Gastrocnemius medialis (tissue), 4 donors: ENCODE results near the gene NMRK1. TPM values are rescaled to one million over a fixed set of nuclear protein-coding genes. Genes with fewer than 3 reads are reported as not detected.

Experiments used
- ATAC-seq, 2 donors: fragments of 150-250 bp; one replicate each; pipeline ENCODE4 v1.9.1; 2016
- DNase-seq, 2 donors: peaks; one replicate each; pipeline ENCODE4 v3.0.0-alpha.2; 2019
- H3K27ac ChIP-seq, 4 donors: fragments of 200-600 bp; sonication (generic); 1 replicate in 1 of 4; 2 replicates in 3 of 4; pipeline ENCODE4 v1.5.1; 2016 to 2018; ENCODE audit warnings: mild to moderate bottlenecking in 2 of 4, moderate library complexity in 1 of 4
- H3K27me3 ChIP-seq, 3 donors: fragments of 200-600 bp; sonication (generic) in 2 of 3; 1 replicate in 1 of 3; 2 replicates in 2 of 3; pipeline versions ENCODE4 v1.5.1 to v1.6.0; 2016 to 2019; ENCODE audit warnings: mild to moderate bottlenecking in 1 of 3, moderate library complexity in 1 of 3
- H3K36me3 ChIP-seq, 2 donors: fragments of 200-600 bp; sonication (generic) in 1 of 2; one replicate each; pipeline ENCODE4 v1.5.1; 2017 to 2018
- H3K4me1 ChIP-seq, 2 donors: fragments of 200-600 bp; sonication (generic) in 1 of 2; one replicate each; pipeline ENCODE4 v1.5.1; 2016 to 2017; ENCODE audit warnings: mild to moderate bottlenecking in 2 of 2
- H3K4me3 ChIP-seq, 4 donors: fragments of 200-600 bp; sonication (generic) in 3 of 4; 1 replicate in 1 of 4; 2 replicates in 3 of 4; pipeline ENCODE4 v1.5.1; 2016 to 2019; ENCODE audit warnings: mild to moderate bottlenecking in 2 of 4
- H3K9me3 ChIP-seq, 3 donors: fragments of 200-600 bp; sonication (generic) in 2 of 3; 1 replicate in 1 of 3; 2 replicates in 2 of 3; pipeline ENCODE4 v1.5.1; 2016 to 2019
- POLR2A ChIP-seq, 2 donors: fragments of 450-650 bp; IDR thresholded peaks; one replicate each; pipeline ENCODE4 v1.6.1; 2017; ENCODE audit warnings: antibody characterized with exemption in 2 of 2, mild to moderate bottlenecking in 2 of 2, moderate library complexity in 2 of 2
- in situ Hi-C, 4 donors: fragments of 200-750 bp; cut with MboI; loops; one replicate each; pipeline versions ENCODE4 v1.15.0 to v1.8.0; 2017; ENCODE audit warnings: low sequenced_read_pairs in 4 of 4
- intact Hi-C: fragments of 100-400 bp; cut with DNase I; formaldehyde crosslinking; loops from one replicate; pipeline ENCODE4 v1.15.1; 2023; ENCODE audit warnings: low total_unique reads
- total RNA-seq, 4 donors: library from RNA; depleted of rRNA; stranded (reverse); fragments of >200 nt; gene quantifications; one replicate each; pipeline versions ENCODE4 v1.1.0 to v1.2.3, GENCODE V29; 2016
- TF ChIP-seq, protein P1 (sequence below), 5 experiments: fragments of 450-650 bp in 3 of 5; fragments of 200-600 bp in 2 of 5; sonication (generic) in 2 of 5; IDR thresholded peaks in 4 of 5; conservative IDR thresholded peaks in 1 of 5; 1 replicate in 4 of 5; 2 replicates in 1 of 5; pipeline ENCODE4 v1.5.1; 2016 to 2019; ENCODE audit warnings: antibody characterized with exemption in 5 of 5, mild to moderate bottlenecking in 3 of 5, moderate library complexity in 3 of 5

The NMRK1 gene
- total RNA-seq, 4 donors from 2014 or later: 10.5 to 20.6 (median 18.6) TPM

DNA sequence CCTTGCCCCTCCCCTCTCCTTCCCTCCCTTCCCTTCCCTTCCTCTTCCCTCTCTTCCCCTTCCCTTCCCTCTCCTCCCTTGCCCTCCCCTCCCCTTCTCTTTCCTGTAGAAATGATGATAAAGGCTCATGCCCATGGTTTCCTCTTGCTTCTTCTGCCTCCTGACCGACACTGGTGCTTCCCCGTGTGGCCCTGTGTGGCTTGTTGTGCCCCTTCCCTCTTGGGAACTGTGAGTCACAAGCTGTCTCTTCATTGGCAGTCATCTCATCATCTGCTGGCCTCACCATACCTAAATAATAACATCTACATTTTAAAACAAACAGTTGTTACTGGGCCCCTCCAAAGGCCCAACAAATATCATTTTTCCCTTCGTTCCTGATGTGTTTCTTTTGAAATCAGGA, 48.2 kb downstream of the NMRK1 start:
- Histone ChIP-seq H3K9me3 (no peaks in the 10 kb centered on the region), H3K4me3 (no peak overlapping the region), H3K4me1 (no peaks in the 10 kb centered on the region), H3K27me3 (no peaks in the 10 kb centered on the region), H3K27ac (no peak overlapping the region), H3K36me3 (no peaks in the 10 kb centered on the region)
- in situ Hi-C loops (no loop called here), intact Hi-C loops (no loop called here)
- no peak for DNase-seq
- ATAC-seq: no peak
- TF ChIP-seq POLR2A (IDR thresholded peaks at IDR 0.05): no peak
- TF ChIP-seq, protein P1, sequence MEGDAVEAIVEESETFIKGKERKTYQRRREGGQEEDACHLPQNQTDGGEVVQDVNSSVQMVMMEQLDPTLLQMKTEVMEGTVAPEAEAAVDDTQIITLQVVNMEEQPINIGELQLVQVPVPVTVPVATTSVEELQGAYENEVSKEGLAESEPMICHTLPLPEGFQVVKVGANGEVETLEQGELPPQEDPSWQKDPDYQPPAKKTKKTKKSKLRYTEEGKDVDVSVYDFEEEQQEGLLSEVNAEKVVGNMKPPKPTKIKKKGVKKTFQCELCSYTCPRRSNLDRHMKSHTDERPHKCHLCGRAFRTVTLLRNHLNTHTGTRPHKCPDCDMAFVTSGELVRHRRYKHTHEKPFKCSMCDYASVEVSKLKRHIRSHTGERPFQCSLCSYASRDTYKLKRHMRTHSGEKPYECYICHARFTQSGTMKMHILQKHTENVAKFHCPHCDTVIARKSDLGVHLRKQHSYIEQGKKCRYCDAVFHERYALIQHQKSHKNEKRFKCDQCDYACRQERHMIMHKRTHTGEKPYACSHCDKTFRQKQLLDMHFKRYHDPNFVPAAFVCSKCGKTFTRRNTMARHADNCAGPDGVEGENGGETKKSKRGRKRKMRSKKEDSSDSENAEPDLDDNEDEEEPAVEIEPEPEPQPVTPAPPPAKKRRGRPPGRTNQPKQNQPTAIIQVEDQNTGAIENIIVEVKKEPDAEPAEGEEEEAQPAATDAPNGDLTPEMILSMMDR (IDR thresholded peaks at IDR 0.05 in 4 of 5, conservative IDR thresholded peaks at IDR 0.05 in 1 of 5): no peak

DNA sequence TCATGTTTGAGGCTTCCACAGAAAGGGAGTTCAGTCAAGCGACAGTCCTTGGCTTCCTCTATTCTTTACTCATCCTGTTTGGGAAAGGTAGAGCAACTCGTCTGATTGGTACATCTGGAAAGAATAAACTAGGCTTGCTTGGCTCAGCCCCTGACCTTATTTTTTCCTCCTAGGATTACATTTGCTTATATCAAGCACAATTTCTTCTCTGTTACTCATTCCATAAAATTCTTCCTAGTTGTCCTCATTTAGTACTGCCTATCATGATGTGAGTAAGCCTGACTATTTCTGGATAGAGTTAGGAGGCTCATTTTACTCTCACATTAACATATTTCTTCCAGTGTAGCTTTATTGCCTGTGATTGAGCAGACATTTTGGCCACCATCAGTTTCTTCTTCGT, 48.9 kb downstream of the NMRK1 start:
- no peaks in the 10 kb centered on the region for H3K4me1 ChIP-seq
- TF ChIP-seq, protein P1 (IDR thresholded peaks at IDR 0.05 in 4 of 5, conservative IDR thresholded peaks at IDR 0.05 in 1 of 5): no peak
- no peak for TF ChIP-seq POLR2A (IDR thresholded peaks at IDR 0.05)
- intact Hi-C loops: no loop called here
- ATAC-seq: no peak
- no peak for DNase-seq
- H3K36me3 ChIP-seq: no peaks in the 10 kb centered on the region
- H3K27ac ChIP-seq: no peak overlapping the region
- in situ Hi-C loops: no loop called here
- H3K9me3 ChIP-seq: no peaks in the 10 kb centered on the region
- H3K4me3 ChIP-seq: no peak overlapping the region
- H3K27me3 ChIP-seq: no peaks in the 10 kb centered on the region

DNA sequence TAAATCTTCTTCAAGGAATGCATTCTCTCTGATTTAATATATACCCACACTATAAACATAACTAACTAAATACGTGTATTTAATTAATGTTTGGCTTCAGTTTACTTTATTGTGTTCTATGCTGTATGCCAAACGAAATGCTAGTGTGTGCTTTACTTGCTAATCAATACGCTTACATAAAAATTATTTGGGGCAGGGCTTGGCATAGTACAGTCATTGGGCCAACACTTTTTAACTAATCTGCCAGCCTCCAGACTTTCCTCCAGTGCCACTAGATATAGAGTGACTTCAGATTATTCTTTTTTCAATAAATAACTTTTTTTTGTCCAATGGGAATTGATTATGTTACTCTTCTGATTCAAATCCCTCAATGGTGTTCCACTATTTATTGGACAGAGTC, 51.2 kb downstream of the NMRK1 start:
- H3K27me3 ChIP-seq: no peaks in the 10 kb centered on the region
- no peaks in the 10 kb centered on the region for H3K36me3 ChIP-seq
- no peak overlapping the region for H3K4me3 ChIP-seq
- no peaks in the 10 kb centered on the region for H3K9me3 ChIP-seq
- no peak for ATAC-seq
- no peak overlapping the region for H3K27ac ChIP-seq
- TF ChIP-seq POLR2A (IDR thresholded peaks at IDR 0.05): no peak
- TF ChIP-seq, protein P1 (IDR thresholded peaks at IDR 0.05 in 4 of 5, conservative IDR thresholded peaks at IDR 0.05 in 1 of 5): no peak
- intact Hi-C loops: no loop called here
- H3K4me1 ChIP-seq: no peaks in the 10 kb centered on the region
- in situ Hi-C loops: no loop called here
- DNase-seq: no peak

DNA sequence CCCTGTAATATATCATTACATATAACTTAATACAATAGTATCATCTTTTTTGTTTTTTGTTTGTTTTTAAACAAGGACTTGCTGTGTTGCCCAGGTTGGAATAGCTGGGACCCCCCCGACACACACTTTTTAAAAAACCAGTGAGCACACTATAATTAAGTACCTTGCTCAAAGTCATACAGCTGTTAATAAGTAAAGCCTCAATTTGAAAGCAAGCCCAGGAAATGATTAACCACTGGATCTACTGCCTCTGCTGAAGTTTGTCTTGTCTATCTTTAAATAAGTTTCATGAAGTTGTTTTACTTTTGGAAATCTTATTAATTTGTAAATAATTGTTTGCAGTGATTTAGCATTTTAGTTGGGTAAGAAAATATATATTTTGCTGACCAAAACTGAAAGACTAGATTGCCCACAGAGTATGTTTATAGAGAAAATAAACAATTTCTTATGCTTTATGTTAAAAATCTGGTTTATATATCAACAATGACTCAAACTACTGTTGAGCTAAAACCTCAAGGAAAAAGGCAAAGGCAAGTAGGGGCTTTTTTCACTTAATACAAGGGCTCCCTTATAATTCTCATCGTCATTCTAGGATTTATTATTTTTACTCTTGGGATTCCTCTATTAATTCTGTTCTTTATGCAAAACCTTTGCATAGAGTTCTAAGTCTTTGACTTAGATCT, 54.0 kb downstream of the NMRK1 start:
- Histone ChIP-seq H3K9me3 (no peaks in the 10 kb centered on the region), H3K36me3 (no peaks in the 10 kb centered on the region), H3K27ac (no peak overlapping the region), H3K4me1 (no peaks in the 10 kb centered on the region), H3K27me3 (no peaks in the 10 kb centered on the region), H3K4me3 (no peak overlapping the region)
- no peak for DNase-seq
- no peak for ATAC-seq
- in situ Hi-C loops (no loop called here), intact Hi-C loops (no loop called here)
- TF ChIP-seq POLR2A (IDR thresholded peaks at IDR 0.05): no peak
- TF ChIP-seq, protein P1 (IDR thresholded peaks at IDR 0.05 in 4 of 5, conservative IDR thresholded peaks at IDR 0.05 in 1 of 5): no peak
